Type B pancreatic cell (in vitro differentiated cells): Measurements from ENCODE around the gene CTSA. TPM values are rescaled to one million over a fixed set of nuclear protein-coding genes. Genes with fewer than 3 reads are reported as not detected.

Source experiments
- DNase-seq: peaks from one replicate; pipeline ENCODE4 v3.0.0; 2021; ENCODE audit warnings: mixed read lengths; ENCODE audit not compliant: unreplicated experiment; ENCODE audit errors: extremely low spot score
- H3K27ac Mint-ChIP-seq: 2 replicates; pipeline ENCODE4 v1.8.0; 2021; ENCODE audit warnings: mild to moderate bottlenecking, mixed read lengths
- H3K27me3 Mint-ChIP-seq: 2 replicates; pipeline ENCODE4 v1.8.0; 2021; ENCODE audit warnings: mixed read lengths
- H3K36me3 Mint-ChIP-seq: 2 replicates; pipeline ENCODE4 v1.8.0; 2021; ENCODE audit warnings: mixed read lengths
- H3K4me1 Mint-ChIP-seq: one replicate; pipeline ENCODE4 v1.8.0; 2021; ENCODE audit warnings: mixed read lengths; ENCODE audit not compliant: unreplicated experiment
- H3K4me3 Mint-ChIP-seq: 2 replicates; pipeline ENCODE4 v1.8.0; 2021; ENCODE audit warnings: mild to moderate bottlenecking, mixed read lengths
- H3K9me3 Mint-ChIP-seq: 2 replicates; pipeline ENCODE4 v1.8.0; 2021; ENCODE audit warnings: mixed read lengths
- total RNA-seq: library from RNA; stranded (reverse); gene quantifications from 2 replicates; pipeline ENCODE4 v1.2.1, GENCODE V29; 2021; ENCODE audit warnings: low replicate concordance
- TF ChIP-seq, protein P1 (sequence below): fragments of 200-600 bp; sonication (generic); conservative IDR thresholded peaks from 2 replicates; pipeline ENCODE4 v1.5.0; 2021; ENCODE audit warnings: antibody characterized with exemption, mild to moderate bottlenecking

CTSA gene
- total RNA-seq, 1 donor from 2014 or later = 142 TPM

DNA sequence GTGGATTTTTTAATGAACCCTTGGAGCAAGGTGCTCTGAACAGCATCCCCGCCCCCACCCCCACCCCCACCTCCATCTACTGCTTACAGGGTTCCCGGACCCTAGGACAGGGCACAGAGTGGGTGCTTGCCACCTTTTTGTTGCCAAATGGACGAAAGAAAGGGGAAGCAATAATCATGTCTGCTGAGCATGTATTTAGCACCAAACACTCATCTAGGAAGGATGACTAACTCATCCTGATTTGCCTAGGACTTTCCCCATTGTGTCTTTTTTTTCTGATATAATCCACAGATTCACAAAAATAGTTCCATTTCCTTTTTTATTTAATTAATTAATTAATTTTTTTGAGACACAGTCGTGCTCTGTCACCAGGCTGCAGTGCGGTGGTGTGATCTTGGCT lies 22.0 kb downstream of the CTSA start:
- Mint-ChIP-seq H3K36me3 (peaks cover 7% of the 10 kb centered on the region), H3K27ac (no peak overlapping the region), H3K4me3 (peak overlapping the region; percentile 65), H3K9me3 (no peaks in the 10 kb centered on the region), H3K4me1 (peaks cover 14% of the 10 kb centered on the region), H3K27me3 (no peaks in the 10 kb centered on the region)
- no peak for DNase-seq
- TF ChIP-seq, protein P1, sequence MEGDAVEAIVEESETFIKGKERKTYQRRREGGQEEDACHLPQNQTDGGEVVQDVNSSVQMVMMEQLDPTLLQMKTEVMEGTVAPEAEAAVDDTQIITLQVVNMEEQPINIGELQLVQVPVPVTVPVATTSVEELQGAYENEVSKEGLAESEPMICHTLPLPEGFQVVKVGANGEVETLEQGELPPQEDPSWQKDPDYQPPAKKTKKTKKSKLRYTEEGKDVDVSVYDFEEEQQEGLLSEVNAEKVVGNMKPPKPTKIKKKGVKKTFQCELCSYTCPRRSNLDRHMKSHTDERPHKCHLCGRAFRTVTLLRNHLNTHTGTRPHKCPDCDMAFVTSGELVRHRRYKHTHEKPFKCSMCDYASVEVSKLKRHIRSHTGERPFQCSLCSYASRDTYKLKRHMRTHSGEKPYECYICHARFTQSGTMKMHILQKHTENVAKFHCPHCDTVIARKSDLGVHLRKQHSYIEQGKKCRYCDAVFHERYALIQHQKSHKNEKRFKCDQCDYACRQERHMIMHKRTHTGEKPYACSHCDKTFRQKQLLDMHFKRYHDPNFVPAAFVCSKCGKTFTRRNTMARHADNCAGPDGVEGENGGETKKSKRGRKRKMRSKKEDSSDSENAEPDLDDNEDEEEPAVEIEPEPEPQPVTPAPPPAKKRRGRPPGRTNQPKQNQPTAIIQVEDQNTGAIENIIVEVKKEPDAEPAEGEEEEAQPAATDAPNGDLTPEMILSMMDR = no peak

DNA sequence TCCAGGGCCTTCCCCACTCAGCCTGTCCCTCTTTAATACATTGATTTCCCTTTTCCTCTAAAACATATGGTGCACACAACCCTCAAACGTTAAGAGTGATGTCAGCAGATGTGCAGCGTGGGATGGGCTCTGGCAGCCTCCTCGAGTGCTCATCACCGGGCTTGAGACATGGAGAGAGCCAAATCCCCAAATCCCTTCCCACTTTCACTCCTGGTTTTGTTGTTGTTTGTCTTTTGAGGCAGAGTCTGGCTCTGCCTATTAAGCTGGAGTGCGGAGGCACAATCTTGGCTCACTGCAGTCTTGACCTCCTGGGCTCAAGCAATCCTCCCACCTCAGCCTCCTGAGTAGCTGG lies 26.6 kb downstream of the CTSA start:
- Mint-ChIP-seq H3K27ac (no peak overlapping the region), H3K27me3 (peaks cover 13% of the 10 kb centered on the region), H3K4me3 (no peak overlapping the region), H3K9me3 (no peaks in the 10 kb centered on the region), H3K36me3 (no peaks in the 10 kb centered on the region), H3K4me1 (peaks cover 18% of the 10 kb centered on the region)
- TF ChIP-seq, protein P1 = no peak
- DNase-seq = no peak

DNA sequence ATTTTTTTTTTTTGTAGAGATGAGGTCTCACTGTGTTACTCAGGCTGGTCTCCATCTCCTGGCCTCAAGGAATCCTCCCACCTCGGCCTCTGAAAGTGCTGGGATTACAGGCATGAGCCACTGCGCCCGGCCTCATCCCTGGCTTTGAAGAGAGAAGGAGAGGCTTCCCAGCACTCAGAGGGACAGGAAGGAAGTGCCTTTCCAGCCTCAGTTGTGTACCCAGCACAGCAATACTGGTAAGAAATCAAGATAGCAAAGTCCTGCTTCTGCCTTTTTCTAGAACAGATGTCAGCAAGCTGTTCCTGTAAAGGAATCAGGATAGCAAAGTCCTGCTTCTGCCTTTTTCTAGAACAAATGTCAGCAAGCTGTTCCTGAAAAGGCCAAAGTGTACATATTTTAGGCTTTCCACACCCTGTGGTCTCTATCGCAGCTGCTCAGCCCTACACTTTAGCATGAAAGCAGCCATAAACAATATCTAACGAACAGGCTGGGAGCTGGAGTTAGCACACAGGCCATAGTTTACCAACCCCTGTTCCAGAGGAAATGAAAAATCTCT lies 27.1 kb downstream of the CTSA start:
- no peaks in the 10 kb centered on the region for H3K9me3 Mint-ChIP-seq
- H3K4me3 Mint-ChIP-seq = no peak overlapping the region
- H3K36me3 Mint-ChIP-seq = no peaks in the 10 kb centered on the region
- no peak overlapping the region for H3K27ac Mint-ChIP-seq
- H3K27me3 Mint-ChIP-seq = peaks cover 13% of the 10 kb centered on the region
- H3K4me1 Mint-ChIP-seq = peaks cover 18% of the 10 kb centered on the region
- TF ChIP-seq, protein P1 = no peak
- no peak for DNase-seq

DNA sequence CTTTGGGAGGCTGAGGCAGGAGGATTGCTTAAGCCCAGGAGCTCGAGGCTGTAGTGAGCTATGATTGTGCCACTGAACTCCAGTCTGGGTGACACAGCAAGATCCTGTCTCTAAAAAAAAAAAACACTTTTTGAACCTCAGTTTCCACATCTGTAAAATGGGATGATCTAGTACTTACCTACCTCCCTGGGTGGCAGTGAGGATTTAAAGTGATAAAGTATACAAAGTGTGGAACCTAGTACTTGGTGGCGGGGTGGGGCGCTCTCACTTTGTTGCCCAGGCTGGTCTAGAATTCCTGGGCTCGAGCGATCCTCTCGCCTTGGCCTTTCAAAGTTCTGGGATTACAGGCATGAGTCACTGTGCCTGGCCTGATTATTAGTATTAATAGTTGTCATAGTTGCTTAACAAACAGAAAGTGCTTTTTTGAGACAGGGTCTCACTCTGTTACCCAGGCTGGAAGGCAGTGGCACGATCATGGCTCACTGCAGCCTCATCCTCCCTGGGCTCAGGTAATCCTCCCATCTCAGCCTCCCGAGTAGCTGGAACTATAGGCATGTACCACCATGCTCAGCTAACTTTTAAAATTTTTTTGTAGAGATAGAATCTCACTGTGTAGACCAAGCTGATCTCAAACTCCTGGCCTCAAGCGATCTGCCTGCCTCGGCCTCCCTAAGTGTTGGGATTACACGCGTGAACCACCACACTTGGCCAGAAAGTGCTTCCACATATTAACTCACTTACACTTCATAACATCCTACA lies 27.8 kb downstream of the CTSA start:
- H3K36me3 Mint-ChIP-seq = no peaks in the 10 kb centered on the region
- H3K4me1 Mint-ChIP-seq = peaks cover 18% of the 10 kb centered on the region
- peaks cover 13% of the 10 kb centered on the region for H3K27me3 Mint-ChIP-seq
- H3K27ac Mint-ChIP-seq = no peak overlapping the region
- H3K9me3 Mint-ChIP-seq = no peaks in the 10 kb centered on the region
- no peak overlapping the region for H3K4me3 Mint-ChIP-seq
- DNase-seq = no peak
- TF ChIP-seq, protein P1 = no peak

DNA sequence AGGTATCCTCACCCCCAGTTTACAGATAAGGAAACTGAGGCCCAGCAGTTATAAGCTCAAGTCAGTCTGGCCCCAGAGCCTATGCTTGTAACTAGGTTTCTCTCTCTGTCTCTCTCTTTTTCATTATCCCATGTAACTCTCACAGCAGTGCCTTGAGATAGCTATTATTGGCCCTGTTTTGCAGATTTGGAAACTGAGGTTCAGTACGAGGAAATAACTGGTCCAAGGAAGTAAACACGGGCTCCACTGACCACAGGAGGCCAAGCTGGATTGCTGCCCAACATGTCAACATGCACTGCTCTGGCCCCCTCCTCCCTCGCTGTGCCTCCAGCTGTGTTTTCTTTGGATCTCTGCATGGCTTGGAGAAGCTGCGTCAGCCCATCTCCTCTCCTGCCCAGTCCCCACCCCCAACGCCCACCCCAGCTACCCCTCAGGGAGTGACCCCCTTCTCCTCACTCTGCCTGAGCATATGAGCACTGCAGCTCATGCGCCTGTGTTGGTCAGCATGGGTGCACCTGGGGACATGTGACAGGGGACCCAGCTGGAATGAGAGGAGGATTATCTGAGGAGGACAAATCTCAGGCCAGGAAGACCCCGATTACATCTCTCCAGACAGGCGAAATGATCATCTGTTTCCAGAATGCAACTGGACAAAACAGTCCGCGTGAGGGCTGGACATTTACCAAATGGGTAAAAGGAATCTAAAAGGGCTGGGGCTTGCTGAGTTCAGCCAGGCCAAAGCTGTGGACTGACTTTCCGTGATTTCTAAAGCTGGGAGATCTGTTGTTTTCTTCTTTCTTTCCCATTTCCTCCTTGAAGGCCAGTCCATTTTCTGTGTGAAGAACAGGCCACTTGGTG lies 28.6 kb downstream of the CTSA start:
- H3K36me3 Mint-ChIP-seq = no peaks in the 10 kb centered on the region
- H3K4me3 Mint-ChIP-seq = no peak overlapping the region
- peaks cover 13% of the 10 kb centered on the region for H3K27me3 Mint-ChIP-seq
- no peak for DNase-seq
- H3K9me3 Mint-ChIP-seq = no peaks in the 10 kb centered on the region
- TF ChIP-seq, protein P1 = no peak
- no peak overlapping the region for H3K27ac Mint-ChIP-seq
- H3K4me1 Mint-ChIP-seq = peaks cover 16% of the 10 kb centered on the region
